H1 (cell line): ENCODE data around the gene CASP1. TPM values are rescaled to one million over a fixed set of nuclear protein-coding genes. Genes with fewer than 3 reads are reported as not detected.

ENCODE experiments used
- CTCF ChIA-PET: fragments of 300-600 bp; sonication (Branson Sonifier 250); formaldehyde crosslinking; loops from one replicate; lab custom pipeline; 2021; ENCODE audit not compliant: partially characterized antibody; lab: Charles Lee
- POLR2A ChIA-PET: fragments of 300-600 bp; sonication (Branson Sonifier 250); formaldehyde crosslinking; loops from one replicate; lab custom pipeline; 2021; ENCODE audit warnings: inconsistent platforms; ENCODE audit not compliant: partially characterized antibody; lab: Charles Lee
- DNase-seq, 2 experiments: peaks; one replicate each; pipeline versions ENCODE4 v3.0.0 to v3.0.0-alpha.2; 2010 to 2022; ENCODE audit warnings: low spot score in 2 of 2, low read depth in 1 of 2, mixed read lengths in 1 of 2
- FAIRE-seq: peaks from 2 replicates; lab custom pipeline; 2011; peaks lifted over from hg19 to GRCh38; lab: Jason Lieb, UNC
- H2AFZ ChIP-seq: 2 replicates; pipeline ENCODE4 v1.8.1; 2012; ENCODE audit warnings: low read length, inconsistent platforms
- H2AK5ac ChIP-seq: 2 replicates; pipeline ENCODE4 v1.6.1; 2013; ENCODE audit warnings: low read depth, low read length
- H2BK120ac ChIP-seq: replicated peaks from 2 replicates; pipeline ENCODE3; 2013; ENCODE audit warnings: low read depth, low read length, inconsistent platforms
- H2BK12ac ChIP-seq: 2 replicates; pipeline ENCODE4 v1.6.1; 2013; ENCODE audit warnings: low read depth, low read length
- H2BK15ac ChIP-seq: 2 replicates; pipeline ENCODE4 v1.6.1; 2013; ENCODE audit warnings: low read length
- H2BK20ac ChIP-seq: 2 replicates; pipeline ENCODE4 v1.6.1; 2013; ENCODE audit warnings: low read length
- H2BK5ac ChIP-seq: 2 replicates; pipeline ENCODE4 v1.6.1; 2013; ENCODE audit warnings: low read depth, low read length
- H3K14ac ChIP-seq: 2 replicates; pipeline ENCODE4 v1.6.1; 2013; ENCODE audit warnings: inconsistent platforms; ENCODE audit not compliant: insufficient read length
- H3K18ac ChIP-seq: 2 replicates; pipeline ENCODE4 v1.6.1; 2013; ENCODE audit warnings: low read length; ENCODE audit errors: extremely low read depth
- H3K23ac ChIP-seq: 2 replicates; pipeline ENCODE4 v1.6.1; 2013; ENCODE audit warnings: inconsistent platforms; ENCODE audit not compliant: insufficient read length
- H3K23me2 ChIP-seq: 2 replicates; pipeline ENCODE4 v1.6.1; 2013; ENCODE audit warnings: low read depth, low read length
- H3K27ac ChIP-seq: 2 replicates; pipeline ENCODE4 v1.6.1; 2011; ENCODE audit warnings: low read depth, low read length, inconsistent platforms
- H3K27me3 ChIP-seq, 4 experiments: replicated peaks in 1 of 4; 1 replicate in 1 of 4; 2 replicates in 3 of 4; pipeline versions ENCODE4 v1.6.1 to v1.8.1; 2011 to 2013; ENCODE audit warnings: low read length in 3 of 4, mild to moderate bottlenecking in 3 of 4, inconsistent platforms in 2 of 4, mixed read lengths in 2 of 4, moderate library complexity in 1 of 4; ENCODE audit not compliant: control insufficient read depth in 3 of 4, insufficient read depth in 3 of 4; ENCODE audit errors: extremely low read depth in 1 of 4
- H3K36me3 ChIP-seq, 4 experiments: 2 replicates each; pipeline versions ENCODE4 v1.6.1 to v1.8.1; 2011 to 2013; ENCODE audit warnings: mild to moderate bottlenecking in 4 of 4, low read length in 3 of 4, moderate library complexity in 2 of 4, control low read depth in 1 of 4, inconsistent platforms in 1 of 4; ENCODE audit not compliant: insufficient read depth in 4 of 4, control insufficient read depth in 2 of 4
- H3K4ac ChIP-seq: replicated peaks from 2 replicates; pipeline ENCODE3; 2013; ENCODE audit warnings: low read length, low read depth, mixed read lengths, inconsistent platforms; ENCODE audit not compliant: insufficient read length
- H3K4me1 ChIP-seq, 4 experiments: replicated peaks in 1 of 4; 1 replicate in 1 of 4; 2 replicates in 3 of 4; pipeline versions ENCODE4 v1.6.1 to v1.8.1; 2011 to 2013; ENCODE audit warnings: low read length in 3 of 4, inconsistent platforms in 2 of 4, mixed read lengths in 1 of 4; ENCODE audit not compliant: insufficient read depth in 4 of 4, control insufficient read depth in 3 of 4
- H3K4me2 ChIP-seq, 2 experiments: 2 replicates each; pipeline versions ENCODE4 v1.6.1 to v1.8.1; 2011 to 2013; ENCODE audit warnings: low read depth in 2 of 2, low read length in 2 of 2, control low read depth in 1 of 2, inconsistent platforms in 1 of 2, mild to moderate bottlenecking in 1 of 2; ENCODE audit not compliant: insufficient read depth in 1 of 2
- H3K4me3 ChIP-seq, 4 experiments: fragments of 200-600, 300-600 bp in 1 of 4; sonication (generic), shearing (Covaris generic), sonication (Bioruptor Twin) in 1 of 4; 2 replicates each; pipeline versions ENCODE4 v1.5.1 to v1.8.1; 2011 to 2016; ENCODE audit warnings: low read length in 4 of 4, low read depth in 3 of 4, control low read depth in 2 of 4, inconsistent platforms in 2 of 4, mild to moderate bottlenecking in 2 of 4, mixed read lengths in 1 of 4, moderate library complexity in 1 of 4; ENCODE audit not compliant: insufficient read depth in 2 of 4; ENCODE audit errors: extremely low read depth in 1 of 4
- H3K56ac ChIP-seq: replicated peaks from 2 replicates; pipeline ENCODE3; 2013; ENCODE audit warnings: low read depth, mild to moderate bottlenecking, mixed read lengths, low read length, inconsistent platforms; ENCODE audit not compliant: insufficient read length
- H3K79me1 ChIP-seq: 2 replicates; pipeline ENCODE4 v1.6.1; 2013; ENCODE audit warnings: low read depth, low read length, control low read depth
- H3K79me2 ChIP-seq, 2 experiments: 2 replicates each; pipeline versions ENCODE4 v1.6.1 to v1.8.1; 2012 to 2013; ENCODE audit warnings: low read length in 2 of 2, mild to moderate bottlenecking in 2 of 2, inconsistent platforms in 1 of 2; ENCODE audit not compliant: insufficient read depth in 2 of 2, control insufficient read depth in 1 of 2
- H3K9ac ChIP-seq, 4 experiments: replicated peaks in 1 of 4; 1 replicate in 1 of 4; 2 replicates in 3 of 4; pipeline versions ENCODE4 v1.6.1 to v1.8.1; 2011 to 2013; ENCODE audit warnings: low read depth in 3 of 4, low read length in 3 of 4, control low read depth in 2 of 4, mild to moderate bottlenecking in 2 of 4, moderate library complexity in 2 of 4, inconsistent platforms in 1 of 4; ENCODE audit errors: extremely low read depth in 1 of 4
- H3K9me3 ChIP-seq, 2 experiments: 2 replicates each; pipeline versions ENCODE4 v1.6.1 to v1.8.1; 2012 to 2013; ENCODE audit warnings: mild to moderate bottlenecking in 2 of 2, moderate library complexity in 2 of 2, control low read depth in 1 of 2, inconsistent platforms in 1 of 2, low read depth in 1 of 2, low read length in 1 of 2, mixed read lengths in 1 of 2; ENCODE audit not compliant: insufficient read depth in 2 of 2
- H4K20me1 ChIP-seq, 2 experiments: replicated peaks in 1 of 2; 2 replicates each; pipeline versions ENCODE3 to v1.8.1; 2011 to 2013; ENCODE audit warnings: inconsistent platforms in 2 of 2, low read length in 2 of 2, mild to moderate bottlenecking in 1 of 2; ENCODE audit not compliant: insufficient read depth in 2 of 2, control insufficient read depth in 1 of 2
- H4K5ac ChIP-seq: 2 replicates; pipeline ENCODE4 v1.6.1; 2013; ENCODE audit warnings: low read length, low read depth, mixed read lengths, inconsistent platforms; ENCODE audit not compliant: insufficient read length
- H4K8ac ChIP-seq: 2 replicates; pipeline ENCODE4 v1.8.0; 2013; ENCODE audit warnings: mild to moderate bottlenecking, moderate library complexity, low read length, inconsistent platforms; ENCODE audit not compliant: insufficient read depth; ENCODE audit errors: extremely low read depth
- H4K91ac ChIP-seq: replicated peaks from 2 replicates; pipeline ENCODE3; 2013; ENCODE audit warnings: low read length, mixed read lengths, inconsistent platforms; ENCODE audit not compliant: insufficient read length
- BRCA1 ChIP-seq: IDR thresholded peaks from 2 replicates; pipeline ENCODE4 v1.6.1; 2012; ENCODE audit warnings: low read depth, low read length, improper control_type of control experiment
- RAD21 ChIP-seq, 2 experiments: IDR thresholded peaks in 1 of 2; conservative IDR thresholded peaks in 1 of 2; 2 replicates each; pipeline ENCODE4 v1.6.1; 2011; ENCODE audit warnings: low read depth in 2 of 2, low read length in 2 of 2, improper control_type of control experiment in 1 of 2, inconsistent platforms in 1 of 2, mild to moderate bottlenecking in 1 of 2, moderate library complexity in 1 of 2
- SP2 ChIP-seq: IDR thresholded peaks from 2 replicates; pipeline ENCODE4 v1.6.1; 2012; ENCODE audit warnings: mild to moderate bottlenecking, low read length, inconsistent platforms
- WGBS, 2 experiments: shearing (Covaris generic) in 1 of 2; methylation state at CpG; one replicate each; pipeline versions ENCODE4 v1.1.6 to v1.1.7; 2013 to 2015; ENCODE audit warnings: low lambda C conversion rate in 2 of 2, mixed read lengths in 2 of 2, inconsistent platforms in 1 of 2, low coverage in 1 of 2, missing lambda C conversion rate in 1 of 2; ENCODE audit not compliant: insufficient replicate concordance in 2 of 2, insufficient coverage in 1 of 2, insufficient read length in 1 of 2; ENCODE audit errors: extremely low coverage in 1 of 2, missing lambda C conversion rate in 1 of 2; 5-methylcytosine and 5-hydroxymethylcytosine counted together
- polyA plus RNA-seq, 7 experiments: library from polyadenylated mRNA; depleted of rRNA in 3 of 7; stranded (reverse) in 5 of 7; unstranded in 2 of 7; fragments of >200 nt in 5 of 7; fragments of 200-250 nt in 2 of 7; gene quantifications; 1 replicate in 5 of 7; 2 replicates in 1 of 7; 4 replicates in 1 of 7; pipeline versions ENCODE4 v1.2.1 to v1.2.3, GENCODE V29; 2011 to 2013; ENCODE audit warnings: missing spikeins in 2 of 7, mixed read lengths in 2 of 7
- total RNA-seq: library from RNA; stranded (reverse); fragmentation: NEBNext Ultra II Directional; extraction: Animal tissue kit (Norgen Biotek cat#: 25700); gene quantifications from 2 replicates; pipeline ENCODE4 v1.2.1, GENCODE V29; 2021
- TF ChIP-seq, protein P1 (sequence below), 3 experiments: IDR thresholded peaks; 1 replicate in 2 of 3; 2 replicates in 1 of 3; pipeline versions ENCODE4 v1.5.1 to v1.6.1; 2011; ENCODE audit warnings: low read length in 3 of 3, mild to moderate bottlenecking in 3 of 3, inconsistent platforms in 2 of 3, low read depth in 1 of 3, moderate library complexity in 1 of 3; ENCODE audit not compliant: insufficient read depth in 1 of 3; ENCODE audit errors: control extremely low read depth in 1 of 3

Gene CASP1
- total and polyA plus RNA-seq, 2 of the 8 experiments (the other 6 are each of a cell fraction or from before 2014, with no cell fraction given), result not detected

DNA sequence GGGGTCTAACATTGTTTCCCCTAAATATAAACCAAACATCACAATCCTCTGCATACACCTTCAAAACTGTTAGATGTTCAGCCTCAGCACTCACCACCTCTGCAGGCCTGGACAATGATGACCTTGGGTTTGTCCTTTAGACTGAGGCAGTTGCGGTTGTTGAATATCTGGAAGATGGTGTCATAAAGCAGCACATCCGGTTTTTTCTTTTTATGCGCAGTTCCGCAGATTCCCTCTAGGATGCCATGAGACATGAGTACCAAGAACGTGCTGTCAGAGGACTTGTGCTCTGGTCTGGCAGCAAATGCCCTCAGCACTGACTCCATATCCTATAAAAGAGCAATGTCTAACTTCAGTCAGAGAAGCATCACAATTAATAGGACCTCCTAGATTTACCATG, 34.8 kb downstream of the CASP1 start:
- peak in 1 of 2 experiments; percentile 47 for DNase-seq
- no peak overlapping the region for H2BK120ac ChIP-seq
- no peaks in the 10 kb centered on the region for H3K36me3 ChIP-seq
- H3K4me3 ChIP-seq, result no peak overlapping the region
- WGBS, 2 experiments, result 93% methylated on average over 5 of the region's 5 CpGs; no CpG with 5 or more reads in 1 of the 2 experiments
- no peak overlapping the region for H2BK20ac ChIP-seq
- H3K14ac ChIP-seq, result no peak overlapping the region
- H3K27me3 ChIP-seq, result no peaks in the 10 kb centered on the region
- no peak overlapping the region for H3K18ac ChIP-seq
- H3K23ac ChIP-seq, result no peak overlapping the region
- no peak overlapping the region for H3K56ac ChIP-seq
- CTCF ChIA-PET, result interaction anchor here (0.6 to 1.5 kb wide), 7 partner anchors 8 to 711 kb away, joined by 3 to 5 read pairs (median 3); no protein-coding TSS in a partner anchor
- no peaks in the 10 kb centered on the region for H3K79me1 ChIP-seq
- no peaks in the 10 kb centered on the region for H4K20me1 ChIP-seq
- POLR2A ChIA-PET, result no interaction called here
- no peak overlapping the region for H3K4me2 ChIP-seq
- H2BK5ac ChIP-seq, result no peak overlapping the region
- no peak overlapping the region for H3K4ac ChIP-seq
- H4K91ac ChIP-seq, result no peak overlapping the region
- H2BK15ac ChIP-seq, result no peak overlapping the region
- H4K5ac ChIP-seq, result no peak overlapping the region
- no peaks in the 10 kb centered on the region for H3K4me1 ChIP-seq
- no peak overlapping the region for H4K8ac ChIP-seq
- no peaks in the 10 kb centered on the region for H3K79me2 ChIP-seq
- H2AK5ac ChIP-seq, result no peak overlapping the region
- no peak overlapping the region for H3K9ac ChIP-seq
- FAIRE-seq, result no peak
- H2BK12ac ChIP-seq, result no peak overlapping the region
- TF ChIP-seq BRCA1, result no peak
- TF ChIP-seq, protein P1, sequence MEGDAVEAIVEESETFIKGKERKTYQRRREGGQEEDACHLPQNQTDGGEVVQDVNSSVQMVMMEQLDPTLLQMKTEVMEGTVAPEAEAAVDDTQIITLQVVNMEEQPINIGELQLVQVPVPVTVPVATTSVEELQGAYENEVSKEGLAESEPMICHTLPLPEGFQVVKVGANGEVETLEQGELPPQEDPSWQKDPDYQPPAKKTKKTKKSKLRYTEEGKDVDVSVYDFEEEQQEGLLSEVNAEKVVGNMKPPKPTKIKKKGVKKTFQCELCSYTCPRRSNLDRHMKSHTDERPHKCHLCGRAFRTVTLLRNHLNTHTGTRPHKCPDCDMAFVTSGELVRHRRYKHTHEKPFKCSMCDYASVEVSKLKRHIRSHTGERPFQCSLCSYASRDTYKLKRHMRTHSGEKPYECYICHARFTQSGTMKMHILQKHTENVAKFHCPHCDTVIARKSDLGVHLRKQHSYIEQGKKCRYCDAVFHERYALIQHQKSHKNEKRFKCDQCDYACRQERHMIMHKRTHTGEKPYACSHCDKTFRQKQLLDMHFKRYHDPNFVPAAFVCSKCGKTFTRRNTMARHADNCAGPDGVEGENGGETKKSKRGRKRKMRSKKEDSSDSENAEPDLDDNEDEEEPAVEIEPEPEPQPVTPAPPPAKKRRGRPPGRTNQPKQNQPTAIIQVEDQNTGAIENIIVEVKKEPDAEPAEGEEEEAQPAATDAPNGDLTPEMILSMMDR (IDR thresholded peaks at IDR 0.05; ENCODE audit: control extremely low read depth in 1 of 3, insufficient read depth in 1 of 3, low read depth in 1 of 3, low read length in 3 of 3), result peak; percentile 2 to 30 (median 20)
- TF ChIP-seq RAD21 (IDR thresholded peaks at IDR 0.05 in 1 of 2, conservative IDR thresholded peaks at IDR 0.05 in 1 of 2; ENCODE audit: low read depth in 2 of 2, low read length in 2 of 2), result peak in 1 of 2 experiments; percentile 2; a peak in 2 of 4 replicates
- no peak for TF ChIP-seq SP2
- no peak overlapping the region for H2AFZ ChIP-seq
- 0 out of 2 replicates have a peak, but pooled peaks cover 2% of the 10 kb centered on the region for H3K23me2 ChIP-seq
- no peaks in the 10 kb centered on the region for H3K9me3 ChIP-seq
- H3K27ac ChIP-seq, result no peak overlapping the region
